GM04504 (cell line): ENCODE measurements around the gene PXN.
"Not testable (repeated sequence)": the region's sequence is repeated elsewhere in the genome, so short reads cannot be mapped to it uniquely, and the experiment has no call there.

Source experiments
- DNase-seq: peaks from one replicate; pipeline ENCODE4 v3.0.0-alpha.2; 2012; ENCODE audit warnings: low read depth

The PXN gene

DNA sequence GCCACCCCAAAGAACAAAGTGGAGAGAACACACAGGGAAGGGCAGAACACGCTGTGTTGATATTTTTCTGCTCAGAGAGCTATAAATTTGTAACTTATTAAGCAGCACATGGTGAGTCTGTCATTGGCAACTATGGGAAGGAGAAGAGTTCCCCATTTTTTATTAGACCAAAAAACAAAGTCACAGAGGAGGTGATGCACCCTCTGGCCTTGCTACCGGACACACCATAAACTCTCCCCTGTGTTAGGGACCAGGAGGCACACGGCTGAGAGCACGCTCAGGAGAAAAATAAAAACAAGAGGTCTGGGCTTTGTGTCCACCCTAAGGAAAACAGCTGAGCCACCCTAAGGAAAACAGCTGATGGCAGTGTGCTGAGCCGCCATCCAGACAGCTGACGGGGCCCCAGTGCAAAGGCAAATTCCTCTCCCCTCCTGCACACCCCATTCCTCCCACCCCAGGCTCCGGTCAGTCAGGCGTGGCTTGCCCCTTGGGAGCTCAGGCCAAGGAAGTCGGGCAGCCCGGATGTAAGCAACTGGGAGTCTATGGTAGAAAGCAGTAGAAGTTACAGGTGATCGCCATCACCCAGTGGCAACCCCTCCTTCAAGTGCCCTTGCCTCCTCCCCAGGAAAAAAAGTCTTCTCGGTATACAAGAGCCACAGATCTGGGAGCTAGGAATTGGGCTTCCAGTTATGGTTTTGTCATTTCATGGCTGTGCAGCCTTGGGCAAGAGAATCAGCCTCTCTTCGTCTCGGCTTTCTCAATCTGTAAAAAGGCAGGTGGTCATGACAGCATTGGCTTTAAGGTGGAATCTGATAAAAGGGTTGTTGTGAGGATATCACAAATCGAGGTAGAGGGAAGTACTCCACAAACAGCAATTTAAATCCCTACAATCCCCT is 2.4 kb downstream of the PXN start:
- DNase-seq = no peak

DNA sequence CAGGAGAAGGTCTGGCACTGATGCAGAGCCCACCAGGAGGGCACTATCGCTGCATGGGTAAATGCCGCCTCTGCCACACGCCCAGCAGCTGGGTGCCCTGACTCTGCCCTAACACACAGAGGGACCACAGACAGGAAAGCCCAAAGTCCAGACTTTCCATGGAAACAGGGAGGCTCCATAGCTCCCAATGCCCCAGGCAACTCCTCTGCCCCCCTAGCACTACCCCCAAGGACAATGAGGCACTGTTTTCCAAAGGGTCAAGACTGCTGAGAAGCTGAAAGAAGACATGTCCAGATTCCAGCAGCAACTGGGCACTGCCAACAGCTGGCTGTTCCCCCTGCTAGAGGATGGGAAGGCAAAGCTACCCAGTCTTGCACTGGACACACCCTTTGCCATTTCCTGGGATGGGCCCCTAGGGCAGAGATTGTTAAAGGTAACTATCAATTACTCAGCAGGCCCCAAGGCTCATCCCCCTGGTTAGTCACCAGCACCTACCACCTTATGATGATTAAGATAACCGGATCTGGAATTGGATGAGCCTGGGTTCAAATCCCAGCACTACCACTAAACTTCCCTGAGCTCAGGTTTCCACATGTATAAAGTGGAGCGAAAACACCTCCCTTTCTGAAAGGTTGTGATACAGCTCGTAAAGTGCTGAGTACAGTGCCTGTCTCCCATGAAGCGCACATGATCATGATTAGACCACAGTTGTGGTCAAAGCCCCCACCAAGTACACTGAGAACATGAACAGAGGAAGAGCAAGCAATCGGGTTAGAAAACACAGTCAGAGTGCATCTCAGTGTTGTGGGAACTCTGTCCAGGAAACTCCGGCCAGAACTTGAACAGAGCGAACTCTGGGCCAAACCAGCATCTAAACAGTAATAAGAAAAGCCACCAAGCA is 3.3 kb downstream of the PXN start:
- no peak for DNase-seq

- no peak for DNase-seq
These were observed 4.9 kb downstream of the PXN start for GRCh38 chr12:120260607-120261006.

GRCh38 chr12:120259418-120260202 is 5.9 kb downstream of the PXN start:
- no peak for DNase-seq

DNA sequence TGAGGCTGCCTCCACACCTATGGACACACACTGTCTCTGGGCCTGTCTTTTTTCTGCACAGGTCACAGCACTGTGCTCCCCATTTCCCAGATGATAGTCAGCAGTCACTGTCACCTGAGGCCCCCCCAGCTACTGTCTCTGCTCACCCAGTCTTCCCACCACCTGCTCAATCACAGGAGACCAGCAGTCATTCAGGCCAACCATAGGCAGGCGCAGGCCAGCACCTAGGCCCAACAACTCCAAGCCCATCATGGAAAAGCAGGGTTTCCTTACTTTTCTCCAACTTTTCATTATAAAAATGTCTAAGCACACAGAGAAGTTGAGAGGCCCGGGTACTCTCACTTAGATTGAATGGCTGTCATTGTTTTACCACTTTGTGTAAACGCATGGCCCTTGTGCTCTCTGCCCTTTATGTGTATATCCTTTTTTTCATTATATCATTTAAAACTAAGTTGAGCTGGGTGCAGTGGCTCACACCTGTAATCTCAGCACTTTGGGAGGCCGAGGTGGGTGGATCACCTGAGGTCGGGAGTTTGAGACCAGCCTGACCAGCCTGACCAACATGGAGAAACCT is 7.1 kb downstream of the PXN start:
- no peak for DNase-seq

DNA sequence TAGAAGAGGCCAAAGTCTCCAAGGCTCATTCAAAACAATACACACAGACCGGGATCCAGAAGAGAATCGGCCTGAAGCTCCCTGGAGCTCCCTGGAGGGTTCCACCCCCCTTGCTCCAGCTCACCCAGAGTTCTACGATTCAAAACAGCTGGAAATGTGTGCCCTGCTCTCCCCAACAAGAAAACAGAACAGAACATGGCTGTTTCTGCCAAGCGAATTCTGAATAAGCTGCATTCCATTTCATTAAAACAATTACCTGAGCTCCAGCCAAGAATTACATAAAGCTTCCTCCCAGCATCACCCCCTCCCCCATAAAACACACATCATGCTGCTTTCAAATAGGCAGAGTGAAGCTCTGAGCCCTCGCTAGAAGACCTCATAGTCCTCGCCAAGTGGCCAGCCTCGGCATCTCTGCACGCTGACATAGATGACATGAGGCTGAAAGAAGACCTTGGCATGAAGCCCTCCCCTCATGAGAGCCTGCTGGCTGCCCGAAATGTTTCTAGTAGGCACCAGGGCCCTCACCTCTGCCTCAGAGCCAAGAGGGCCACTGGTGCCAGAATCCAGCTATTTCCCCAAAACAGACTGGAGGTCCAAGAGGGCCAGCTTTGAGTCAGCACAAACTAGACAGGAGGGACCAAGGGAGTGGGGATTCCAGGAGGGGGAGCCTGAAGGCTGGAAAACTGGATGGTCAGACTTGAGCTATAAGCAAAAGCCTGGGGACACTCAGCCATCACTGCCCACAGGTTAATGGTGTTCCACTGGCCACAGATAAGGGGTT is 8.3 kb downstream of the PXN start:
- peak; percentile 92 for DNase-seq

DNA sequence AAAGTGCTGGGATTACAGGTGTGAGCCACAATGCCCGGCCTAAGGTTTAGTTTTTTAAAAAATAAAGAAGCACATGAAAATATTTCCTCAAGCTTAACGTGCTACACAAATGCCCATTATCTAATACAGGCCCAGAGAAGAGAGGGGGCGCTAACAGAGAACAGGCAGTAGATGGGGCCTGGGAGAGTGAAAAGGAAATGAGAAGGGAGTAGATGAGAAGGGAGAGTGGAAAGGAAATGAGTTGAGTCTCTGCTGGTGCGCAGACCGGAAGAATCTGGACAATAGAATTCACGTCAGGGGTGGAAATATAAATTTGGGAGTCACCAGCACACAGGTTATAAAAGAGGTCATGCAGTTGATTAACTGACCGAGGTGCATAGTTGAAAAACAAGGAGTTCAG is 10.7 kb downstream of the PXN start:
- DNase-seq = no peak

DNA sequence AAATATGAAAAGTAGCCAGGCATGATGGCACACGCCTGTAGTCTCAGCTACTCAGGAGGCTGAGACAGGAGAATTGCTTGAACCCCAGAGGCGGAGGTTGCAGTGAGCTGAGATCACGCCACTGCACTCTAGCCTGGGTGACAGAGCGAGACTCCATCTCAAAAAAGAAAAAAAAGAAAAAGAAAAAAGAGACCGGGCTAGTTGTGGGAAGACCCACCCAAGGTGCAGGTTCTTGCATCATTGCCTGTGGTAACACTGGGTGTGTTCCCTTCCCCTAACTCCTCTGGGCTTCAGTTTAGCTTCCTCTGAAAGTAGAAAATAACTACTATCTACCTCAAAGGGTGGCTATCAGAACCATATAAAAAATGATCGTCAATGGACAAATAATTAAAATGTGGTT is 12.2 kb downstream of the PXN start:
- not testable (repeated sequence) for DNase-seq

GRCh38 chr12:120252071-120252906 is 13.2 kb downstream of the PXN start:
- no peak for DNase-seq

DNA sequence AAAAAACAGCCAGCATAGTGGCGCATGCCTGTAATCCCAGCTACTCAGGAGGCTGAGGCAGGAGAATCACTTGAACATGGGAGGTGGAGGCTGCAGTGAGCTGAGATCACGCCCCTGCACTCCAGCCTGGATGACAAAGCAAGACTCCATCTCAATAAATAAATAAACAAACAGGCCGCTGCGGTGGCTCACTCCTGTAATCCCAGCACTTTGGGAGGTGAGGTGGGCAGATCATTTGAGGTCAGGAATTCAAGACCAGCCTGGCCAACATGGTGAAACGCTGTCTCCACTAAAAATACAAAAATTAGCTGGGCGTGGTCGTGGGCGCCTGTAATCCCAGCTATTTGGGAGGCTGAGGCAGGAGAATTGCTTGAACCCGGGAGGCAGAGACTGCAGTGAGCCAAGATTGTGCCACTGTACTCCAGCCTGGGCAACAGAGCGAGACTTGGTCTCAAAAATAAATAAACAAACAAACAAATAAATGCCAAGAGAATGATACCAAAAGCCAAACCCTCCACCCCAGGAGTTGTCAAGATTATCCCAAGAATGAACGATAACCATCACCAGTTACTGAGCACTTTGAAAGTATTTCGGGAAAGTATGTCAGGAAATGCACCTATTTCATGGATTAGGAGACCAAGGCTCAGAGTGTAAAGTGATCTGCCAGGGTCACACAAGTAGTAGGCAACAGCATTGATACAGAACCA is 14.0 kb downstream of the PXN start:
- DNase-seq = not testable (repeated sequence)

DNA sequence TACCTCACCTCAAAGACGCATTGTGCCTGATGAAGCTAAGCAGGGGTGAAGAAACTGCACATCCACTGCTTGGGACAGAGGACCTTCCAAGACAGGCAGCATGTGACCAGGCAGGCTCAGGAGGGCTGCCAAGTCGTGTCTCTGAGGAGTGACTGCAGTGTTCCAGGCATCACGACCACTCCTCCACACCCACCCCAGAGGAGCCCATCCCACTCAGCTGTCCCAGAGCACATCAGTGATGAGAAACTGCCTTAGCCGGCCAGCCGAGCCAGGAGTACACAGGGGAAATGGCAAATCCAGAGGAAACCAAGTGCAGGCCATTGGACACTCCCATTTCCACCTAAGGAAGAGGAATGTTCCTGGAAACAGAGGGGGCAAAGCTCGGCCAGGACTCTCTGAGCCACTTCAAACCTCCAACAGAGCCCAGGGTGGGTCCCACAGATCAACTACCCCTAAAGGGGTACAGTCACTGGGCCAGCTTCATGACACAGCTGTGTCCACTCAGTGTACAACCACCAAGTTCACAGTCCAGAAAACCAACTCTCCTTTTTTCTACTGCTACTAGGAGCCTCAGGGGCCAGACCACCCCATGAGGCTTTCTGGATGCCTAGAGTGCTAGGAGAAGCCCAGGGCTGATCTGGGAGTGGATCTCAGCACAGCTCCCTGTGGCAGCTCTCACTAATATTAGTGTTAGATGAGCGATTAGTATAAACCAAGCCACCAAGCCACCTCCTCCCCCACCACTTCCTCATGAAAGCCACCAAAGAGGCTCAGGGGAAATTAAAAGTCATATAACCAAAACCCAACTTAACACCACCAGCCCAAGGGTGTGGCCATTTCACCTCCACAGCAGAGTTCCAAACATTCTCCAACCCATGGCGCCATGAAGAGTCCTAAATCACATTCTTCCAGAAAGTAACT is 15.4 kb downstream of the PXN start:
- DNase-seq = no peak

DNA sequence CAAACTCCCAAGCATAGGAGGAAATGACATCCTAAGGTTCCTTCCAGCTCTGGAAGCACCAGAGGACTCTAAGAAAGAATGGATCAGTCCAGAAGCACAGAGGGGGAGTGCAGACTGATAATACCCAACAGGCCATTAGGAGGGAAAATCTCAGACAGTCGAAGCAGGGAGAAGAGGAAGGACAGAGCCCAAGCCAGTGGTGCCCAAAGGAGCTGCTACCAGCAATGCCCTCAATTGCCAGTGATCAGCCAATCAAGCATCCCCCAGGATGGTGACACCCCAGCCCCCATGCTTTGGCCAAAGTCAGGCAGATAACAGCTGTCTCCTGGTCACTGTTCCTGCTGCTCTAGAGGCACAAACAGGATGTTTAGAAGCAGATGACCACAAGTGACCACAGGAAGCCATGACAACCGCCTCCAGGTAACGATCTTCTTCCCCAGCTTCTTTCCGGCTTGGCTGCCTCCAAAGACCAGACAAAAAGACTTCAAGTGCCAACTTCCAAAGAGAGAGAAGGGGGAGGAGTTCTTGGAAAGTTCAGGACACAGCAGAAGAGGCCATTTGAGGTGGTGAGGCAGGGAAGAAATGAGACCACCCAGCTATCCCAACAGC is 16.2 kb downstream of the PXN start:
- no peak for DNase-seq

DNA sequence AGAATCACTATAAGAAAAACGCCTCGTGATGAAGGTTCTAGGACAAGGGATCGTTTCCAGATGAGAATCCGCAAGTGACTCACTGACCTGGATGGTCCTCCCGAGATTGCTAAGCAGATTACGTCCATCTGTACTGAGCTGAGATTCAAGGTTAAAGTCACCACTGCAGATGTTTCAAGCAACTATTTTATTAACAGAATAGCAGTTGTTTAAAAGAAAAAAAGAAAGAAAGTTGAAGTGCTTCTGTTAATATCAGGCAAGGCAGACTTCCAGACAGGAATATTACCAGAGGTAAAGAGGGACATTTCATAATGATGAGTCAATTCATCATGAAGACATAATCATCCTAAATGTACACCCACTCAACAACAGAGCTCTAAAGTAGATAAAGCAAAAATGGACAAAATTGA is 17.9 kb downstream of the PXN start:
- DNase-seq = peak; percentile 76

GRCh38 chr12:120247183-120247582 is 18.3 kb downstream of the PXN start:
- no peak for DNase-seq

- not testable (repeated sequence) for DNase-seq
These were observed 18.8 kb downstream of the PXN start for GRCh38 chr12:120246705-120247104.

DNA sequence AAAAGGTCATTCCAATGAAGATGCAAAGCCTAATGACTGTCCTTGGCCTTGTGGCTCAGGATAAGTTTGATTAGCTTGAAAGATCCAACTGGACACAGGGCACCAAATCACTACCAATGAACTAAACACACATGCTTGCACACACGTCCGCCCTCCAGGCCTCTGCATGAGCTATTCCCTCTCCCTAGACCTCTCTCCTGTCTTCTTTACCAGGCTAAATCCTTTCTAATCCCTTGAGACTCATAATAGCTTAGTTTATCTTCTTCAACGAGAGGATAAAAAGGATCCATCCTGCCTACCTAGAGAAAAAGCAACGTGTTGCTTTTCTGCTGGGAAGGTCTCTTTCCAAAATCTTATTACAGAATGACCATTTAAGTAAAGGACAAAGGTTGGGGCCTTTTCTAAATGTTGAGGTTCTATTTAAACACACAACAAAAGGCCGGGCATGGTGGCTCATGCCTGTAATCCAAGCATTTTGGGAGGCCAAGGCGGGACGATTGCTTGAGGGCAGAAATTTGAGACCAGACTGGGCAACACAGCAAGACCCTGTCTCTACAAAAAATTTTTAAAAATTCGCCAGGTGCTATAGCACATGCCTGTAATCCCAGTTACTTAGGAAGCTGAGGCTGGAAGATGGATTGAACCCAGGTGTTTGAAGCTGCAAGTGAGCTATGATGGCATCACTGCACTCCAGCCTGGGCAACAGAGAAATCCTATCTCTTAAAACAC is 22.4 kb downstream of the PXN start:
- no peak for DNase-seq

DNA sequence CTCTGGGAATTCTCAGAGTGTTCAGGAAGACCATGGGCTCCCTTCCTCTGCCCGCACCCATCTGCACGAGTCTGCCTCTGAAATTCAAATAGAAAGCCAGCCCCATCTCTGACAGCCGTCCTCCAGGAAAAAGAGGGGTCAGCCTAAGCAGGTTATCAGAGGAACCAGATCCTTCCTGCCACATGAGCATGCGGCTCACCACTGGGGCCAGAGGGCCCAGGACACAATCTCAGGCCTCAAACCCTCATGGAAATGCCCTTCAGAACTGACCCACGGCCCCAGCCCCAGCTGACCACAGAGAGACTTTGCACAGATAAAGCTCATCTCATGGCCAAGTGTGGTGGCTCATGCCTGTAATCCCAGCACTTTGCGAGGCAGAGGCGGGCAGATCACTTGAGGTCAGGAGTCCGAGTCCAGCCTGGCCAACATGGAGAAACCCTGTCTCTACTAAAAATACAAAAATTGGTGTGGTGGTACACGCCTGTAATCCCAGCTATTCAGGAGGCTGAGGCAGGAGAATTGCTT is 23.2 kb downstream of the PXN start:
- no peak for DNase-seq
